HCT116 (cell line): ENCODE results near the gene PRTG. TPM values are rescaled to one million over a fixed set of nuclear protein-coding genes. Genes with fewer than 3 reads are reported as not detected.

ENCODE experiments used
- total RNA-seq: library from RNA; stranded (reverse); gene quantifications from one replicate; pipeline ENCODE4 v1.2.1, GENCODE V29; 2021; ENCODE audit not compliant: unreplicated experiment

Gene PRTG
- total RNA-seq, 1 experiment from 2014 or later, result not detected

Other genes with a start within 250 kb of the PRTG start
- 3.1 TPM for gene DNAAF4, start 234.9 kb downstream of the PRTG start, total RNA-seq
- gene PYGO1, start 154.8 kb downstream of the PRTG start, total RNA-seq, result 0.34 TPM